OCI-LY7 (cell line): ENCODE results near the gene FUCA2. TPM values are rescaled to one million over a fixed set of nuclear protein-coding genes. Genes with fewer than 3 reads are reported as not detected.

Experiments used
- Bru-seq: library from RNA; stranded (reverse); fragments of 400-500 nt; gene quantifications from one replicate; lab custom pipeline; 2021; lab: Mats Ljungman, UMichigan
- BruChase-seq, 2 experiments: library from RNA; stranded (reverse); fragments of 400-500 nt; gene quantifications; one replicate each; lab custom pipeline; 2021; lab: Mats Ljungman, UMichigan
- BruUV-seq: library from RNA; stranded (reverse); fragments of 400-500 nt; replicated peaks from 2 replicates; lab custom pipeline; 2021; lab: Mats Ljungman, UMichigan
- CTCF ChIA-PET: fragments of 300-600 bp; sonication (Branson Sonifier 250); formaldehyde crosslinking; loops from one replicate; lab custom pipeline; 2022; ENCODE audit warnings: antibody characterized with exemption; ENCODE audit not compliant: unreplicated experiment; lab: Charles Lee
- POLR2A ChIA-PET: fragments of 300-600 bp; sonication (Branson Sonifier 250); formaldehyde crosslinking; loops from one replicate; lab custom pipeline; 2022; ENCODE audit warnings: antibody characterized with exemption; lab: Charles Lee
- DNase-seq: peaks from one replicate; pipeline ENCODE4 v3.0.0-alpha.2; 2015; ENCODE audit warnings: low spot score
- H2AFZ ChIP-seq: fragments of 200-600 bp; sonication (generic), shearing (Covaris generic); 2 replicates; pipeline ENCODE4 v1.6.1; 2014; ENCODE audit warnings: mild to moderate bottlenecking, antibody characterized with exemption, low read length, moderate library complexity
- H3K27ac ChIP-seq: fragments of 200-600 bp; sonication (generic); 2 replicates; pipeline ENCODE4 v1.5.1; 2014; ENCODE audit warnings: mixed run types, low read depth, mild to moderate bottlenecking, moderate library complexity, low read length, inconsistent platforms; ENCODE audit not compliant: poor library complexity, severe bottlenecking
- H3K36me3 ChIP-seq: fragments of 200-600 bp; sonication (generic); 2 replicates; pipeline ENCODE4 v1.6.1; 2014; ENCODE audit warnings: mild to moderate bottlenecking, antibody characterized with exemption, low read length, moderate library complexity, mixed read lengths; ENCODE audit not compliant: insufficient read depth
- H3K4me1 ChIP-seq: fragments of 200-600 bp; sonication (generic); 2 replicates; pipeline ENCODE4 v1.5.1; 2014; ENCODE audit warnings: mild to moderate bottlenecking, low read length; ENCODE audit not compliant: insufficient read depth, poor library complexity, severe bottlenecking
- H3K4me2 ChIP-seq: fragments of 200-600 bp; sonication (generic); 2 replicates; pipeline ENCODE4 v1.6.1; 2014; ENCODE audit warnings: mild to moderate bottlenecking, low read length
- H3K4me3 ChIP-seq: fragments of 200-600 bp; sonication (generic); 2 replicates; pipeline ENCODE4 v1.5.1; 2014; ENCODE audit warnings: mild to moderate bottlenecking, low read depth, low read length; ENCODE audit not compliant: poor library complexity, severe bottlenecking
- H3K79me2 ChIP-seq: fragments of 200-600 bp; sonication (generic); 2 replicates; pipeline ENCODE4 v1.6.1; 2016; ENCODE audit warnings: low read depth, mild to moderate bottlenecking, low read length, moderate library complexity, mixed read lengths; ENCODE audit not compliant: insufficient read depth
- H3K9me2 ChIP-seq: fragments of 200-600 bp; sonication (generic); 2 replicates; pipeline ENCODE4 v1.6.1; 2016; ENCODE audit warnings: mild to moderate bottlenecking, low read length, mixed read lengths; ENCODE audit not compliant: insufficient read depth
- H3K9me3 ChIP-seq: fragments of 200-600 bp; sonication (generic); 2 replicates; pipeline ENCODE4 v1.6.1; 2014; ENCODE audit warnings: mild to moderate bottlenecking, mixed run types, low read length, mixed read lengths
- H4K20me1 ChIP-seq: fragments of 200-600 bp; sonication (generic); 2 replicates; pipeline ENCODE4 v1.6.1; 2014; ENCODE audit warnings: mild to moderate bottlenecking, antibody characterized with exemption, low read length, moderate library complexity, mixed read lengths; ENCODE audit not compliant: insufficient read depth
- CTCF ChIP-seq: fragments of 200-600 bp; sonication (generic); conservative IDR thresholded peaks from 2 replicates; pipeline ENCODE4 v1.5.1; 2014; ENCODE audit warnings: mild to moderate bottlenecking, antibody characterized with exemption, low read length, moderate library complexity, mixed read lengths
- EZH2phosphoT487 ChIP-seq: fragments of 200-600 bp; sonication (generic); IDR thresholded peaks from 2 replicates; pipeline ENCODE4 v1.6.1; 2018; ENCODE audit warnings: low read depth, borderline replicate concordance, mild to moderate bottlenecking, mixed run types, antibody characterized with exemption, low read length, moderate library complexity, mixed read lengths
- intact Hi-C: fragments of 100-400 bp; cut with micrococcal nuclease; formaldehyde crosslinking; loops from one replicate; pipeline ENCODE4 v1.10.0; 2022; ENCODE audit not compliant: unreplicated experiment
- long read RNA-seq: library from polyadenylated mRNA; stranded (forward); transcript quantifications from one replicate; pipeline ENCODE4 v2.0.0, GENCODE V29; 2022
- total RNA-seq, 2 experiments: library from RNA; depleted of rRNA in 1 of 2; stranded (reverse); fragments of >200 nt in 1 of 2; shearing (Covaris generic) in 1 of 2; gene quantifications; 2 replicates each; pipeline ENCODE4 v1.2.3, GENCODE V29; 2014 to 2022

FUCA2 gene
- total RNA-seq (2014; rRNA removed; shearing (Covaris generic)) (not detected in 2 replicates), total RNA-seq (2022) (not detected in 2 replicates), Bru-seq, nascent RNA (percentile 10 among the genes with signal in this experiment), BruChase-seq, experiment 1, labeled RNA remaining after a 6-hour chase (percentile 16 among the genes with signal in this experiment), BruChase-seq, experiment 2, labeled RNA remaining after a 2-hour chase (percentile 17 among the genes with signal in this experiment)
- long read RNA-seq = 0 reads

- peaks cover 11% of the 10 kb centered on the region for H3K4me1 ChIP-seq
- no peaks in the 10 kb centered on the region for H3K9me2 ChIP-seq
- H3K36me3 ChIP-seq = no peaks in the 10 kb centered on the region
- no peak for TF ChIP-seq EZH2phosphoT487
- no peak for TF ChIP-seq CTCF
- no peaks in the 10 kb centered on the region for H3K79me2 ChIP-seq
- no peaks in the 10 kb centered on the region for H3K9me3 ChIP-seq
- intact Hi-C loops = no loop called here
- peak within 1 kb of the TSS; percentile 2; the same call in 1 of the 2 replicates for H3K4me2 ChIP-seq
- ChIA-PET POLR2A (no interaction called here), CTCF (no interaction called here)
- BruUV-seq = no TSS peak
- H3K27ac ChIP-seq = no peak within 1 kb of the TSS
- H3K4me3 ChIP-seq = no peak within 1 kb of the TSS
- H2AFZ ChIP-seq = peak within 1 kb of the TSS; percentile 77; the same call in 1 of the 2 replicates
- DNase-seq = no peak
- no peaks in the 10 kb centered on the region for H4K20me1 ChIP-seq
Observed at GRCh38 chr6:143510991-143511891, at the start of gene FUCA2. TSS of gene FUCA2 (minus strand) at chr6:143511720. CDS start at chr6:143511634, 86 bp downstream.

DNA sequence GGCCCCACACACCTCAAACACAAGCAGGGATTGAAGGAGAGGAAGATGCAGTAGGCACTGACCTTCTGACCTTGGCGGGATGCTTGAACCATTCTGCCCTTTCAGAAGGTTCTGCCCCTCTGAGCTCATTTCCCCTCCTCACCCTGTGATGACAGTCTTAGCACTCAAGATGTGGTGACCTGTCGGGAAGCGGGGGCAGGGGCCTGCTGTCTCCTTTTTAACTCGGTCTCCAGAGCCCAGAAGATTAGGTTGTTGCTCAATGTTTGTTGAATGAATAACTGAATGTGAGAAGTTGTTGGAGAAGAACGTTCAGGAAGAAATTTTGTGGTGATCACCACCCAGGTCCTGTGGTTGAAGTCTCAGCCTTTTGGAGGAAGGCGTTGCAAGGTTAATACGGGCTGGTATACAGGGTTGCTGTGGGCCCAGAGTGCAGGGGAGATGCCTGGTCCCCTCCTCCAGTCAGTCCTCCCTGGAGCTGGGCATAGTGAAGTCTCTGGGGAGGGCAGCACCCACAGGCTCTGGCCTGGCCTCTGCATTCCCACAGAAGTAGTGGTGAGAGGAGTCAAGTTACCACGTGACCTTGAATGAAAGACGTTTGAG lies 49.7 kb upstream of the FUCA2 start:
- CTCF ChIA-PET = no interaction called here
- TF ChIP-seq EZH2phosphoT487 = no peak
- TF ChIP-seq CTCF = no peak
- Histone ChIP-seq H3K9me3 (no peaks in the 10 kb centered on the region), H4K20me1 (no peaks in the 10 kb centered on the region), H3K9me2 (no peaks in the 10 kb centered on the region), H3K36me3 (no peaks in the 10 kb centered on the region), H2AFZ (no peak overlapping the region), H3K4me2 (no peak overlapping the region), H3K27ac (no peak overlapping the region), H3K4me1 (no peaks in the 10 kb centered on the region), H3K79me2 (no peaks in the 10 kb centered on the region), H3K4me3 (no peak overlapping the region)
- intact Hi-C loops = no loop called here
- no TSS peak for BruUV-seq
- no peak for DNase-seq
- POLR2A ChIA-PET = interaction anchor here (0.7 kb wide), 1 partner anchor 22 kb away, joined by 3 read pairs; no protein-coding TSS in a partner anchor
